ENCODE data around the gene RPL22. TPM values are rescaled to one million over a fixed set of nuclear protein-coding genes. Genes with fewer than 3 reads are reported as not detected.
A peak's percentile ranks its signal among the peaks of the same experiment; 100 is the strongest.

RPL22 gene
- total and polyA plus RNA-seq, 3 experiments from 2014 or later, result 213 to 449 (median 397) TPM

- H3K27me3 ChIP-seq (ENCODE audit: insufficient read depth, low read length, poor library complexity, severe bottlenecking), result peaks cover 60% of the 10 kb centered on the region
- H3K4me1 ChIP-seq (ENCODE audit: insufficient read depth, low read length), result peaks cover 20% of the 10 kb centered on the region
- Mint-ChIP-seq H3K4me1 (peaks cover 8 to 26% (median 11%) of the 10 kb centered on the region in 3 donors), H3K9me3 (no peaks in the 10 kb centered on the region), H3K27me3 (peaks cover 51 to 62% of the 10 kb centered on the region in 2 donors), H3K4me3 (peak overlapping the region in 1 of 7 donors; percentile 66), H3K27ac (peak overlapping the region in 1 of 8 donors; percentile 84), H3K36me3 (no peaks in the 10 kb centered on the region)
- H3K4me3 ChIP-seq (ENCODE audit: low read length), result no peak overlapping the region
- H3K9me3 ChIP-seq (ENCODE audit: low read length), result no peaks in the 10 kb centered on the region
- ChIA-PET POLR2A (no interaction called here), CTCF (interaction anchor here (0.6 to 4.8 kb wide), 12 partner anchors 8 to 734 kb away, joined by 3 to 63 read pairs (median 3); partner anchors contain the start of genes HES2, ICMT and KCNAB2)
- H3K36me3 ChIP-seq (ENCODE audit: insufficient read depth, low read length), result no peaks in the 10 kb centered on the region
- no peak for DNase-seq
- H3K27ac ChIP-seq (ENCODE audit: low read depth, low read length), result no peak overlapping the region
Measured at GRCh38 chr1:6244401-6245049, 45.1 kb upstream of the RPL22 start.

GRCh38 chr1:6243993-6244392, 44.6 kb upstream of the RPL22 start, which contains the start of gene HES3:
TSS of gene HES3 (plus strand) at chr1:6244179. CDS start at chr1:6244366, 187 bp downstream.
- POLR2A ChIA-PET, result no interaction called here
- H3K36me3 Mint-ChIP-seq, result no peaks in the 10 kb centered on the region
- H3K27ac Mint-ChIP-seq, result peak within 1 kb of the TSS in 1 of 8 donors; percentile 84

GRCh38 chr1:6243053-6243834, 43.8 kb upstream of the RPL22 start:
- Histone ChIP-seq H3K36me3 (ENCODE audit: insufficient read depth, low read length) (no peaks in the 10 kb centered on the region), H3K27ac (ENCODE audit: low read depth, low read length) (no peak overlapping the region), H3K27me3 (ENCODE audit: insufficient read depth, low read length, poor library complexity, severe bottlenecking) (peaks cover 59% of the 10 kb centered on the region), H3K4me3 (ENCODE audit: low read length) (no peak overlapping the region), H3K4me1 (ENCODE audit: insufficient read depth, low read length) (peaks cover 20% of the 10 kb centered on the region), H3K9me3 (ENCODE audit: low read length) (no peaks in the 10 kb centered on the region)
- H3K36me3 Mint-ChIP-seq, result no peaks in the 10 kb centered on the region
- CTCF ChIA-PET, result interaction anchor here (1.2 to 1.3 kb wide), 3 partner anchors 18 to 105 kb away, joined by 3 read pairs; no protein-coding TSS in a partner anchor
- no peak overlapping the region for H3K27ac Mint-ChIP-seq
- no peak for DNase-seq
- H3K27me3 Mint-ChIP-seq, result peaks cover 53 to 67% of the 10 kb centered on the region in 2 donors
- POLR2A ChIA-PET, result no interaction called here
- peaks cover 8 to 26% (median 11%) of the 10 kb centered on the region in 3 donors for H3K4me1 Mint-ChIP-seq
- no peak overlapping the region for H3K4me3 Mint-ChIP-seq
- H3K9me3 Mint-ChIP-seq, result no peaks in the 10 kb centered on the region

More at GRCh38 chr1:6243993-6244392, 44.6 kb upstream of the RPL22 start, which contains the start of gene HES3:
- no peaks in the 10 kb centered on the region for H3K9me3 Mint-ChIP-seq
- peak within 1 kb of the TSS in 1 of 7 donors; percentile 66 for H3K4me3 Mint-ChIP-seq
- Histone ChIP-seq H3K9me3 (ENCODE audit: low read length) (no peaks in the 10 kb centered on the region), H3K4me1 (ENCODE audit: insufficient read depth, low read length) (peaks cover 20% of the 10 kb centered on the region), H3K27me3 (ENCODE audit: insufficient read depth, low read length, poor library complexity, severe bottlenecking) (peaks cover 64% of the 10 kb centered on the region), H3K27ac (ENCODE audit: low read depth, low read length) (no peak within 1 kb of the TSS), H3K36me3 (ENCODE audit: insufficient read depth, low read length) (no peaks in the 10 kb centered on the region), H3K4me3 (ENCODE audit: low read length) (no peak within 1 kb of the TSS)
- CTCF ChIA-PET, result interaction anchor here (1.1 kb wide), 1 partner anchor 176 kb away, joined by 3 read pairs; the partner anchor contains the start of gene HES2
- peaks cover 54 to 67% of the 10 kb centered on the region in 2 donors for H3K27me3 Mint-ChIP-seq
- peaks cover 8 to 26% (median 11%) of the 10 kb centered on the region in 3 donors for H3K4me1 Mint-ChIP-seq
- no peak for DNase-seq

GRCh38 chr1:6241887-6242740, 42.7 kb upstream of the RPL22 start:
- peaks cover 50% of the 10 kb centered on the region for H3K27me3 ChIP-seq (ENCODE audit: insufficient read depth, low read length, poor library complexity, severe bottlenecking)
- POLR2A ChIA-PET, result no interaction called here
- no peaks in the 10 kb centered on the region for H3K36me3 ChIP-seq (ENCODE audit: insufficient read depth, low read length)
- H3K4me1 ChIP-seq (ENCODE audit: insufficient read depth, low read length), result peaks cover 20% of the 10 kb centered on the region
- Mint-ChIP-seq H3K4me1 (peaks cover 8 to 23% (median 11%) of the 10 kb centered on the region in 3 donors), H3K27me3 (peaks cover 46 to 57% of the 10 kb centered on the region in 2 donors), H3K9me3 (no peaks in the 10 kb centered on the region), H3K4me3 (no peak overlapping the region), H3K36me3 (no peaks in the 10 kb centered on the region), H3K27ac (no peak overlapping the region)
- H3K4me3 ChIP-seq (ENCODE audit: low read length), result no peak overlapping the region
- no peak overlapping the region for H3K27ac ChIP-seq (ENCODE audit: low read depth, low read length)
- no peak for DNase-seq
- CTCF ChIA-PET, result interaction anchor here (1.2 to 1.3 kb wide), 3 partner anchors 19 to 107 kb away, joined by 3 read pairs; no protein-coding TSS in a partner anchor
- no peaks in the 10 kb centered on the region for H3K9me3 ChIP-seq (ENCODE audit: low read length)

GRCh38 chr1:6241107-6241886, 41.9 kb upstream of the RPL22 start:
- Mint-ChIP-seq H3K27ac (peak overlapping the region in 1 of 8 donors; percentile 56), H3K4me3 (peak overlapping the region in 2 of 7 donors; percentile 37 to 52), H3K9me3 (no peaks in the 10 kb centered on the region), H3K27me3 (peaks cover 38 to 49% of the 10 kb centered on the region in 2 donors), H3K4me1 (peaks cover 3 to 15% (median 7%) of the 10 kb centered on the region in 3 donors), H3K36me3 (no peaks in the 10 kb centered on the region)
- H3K4me3 ChIP-seq (ENCODE audit: low read length), result no peak overlapping the region
- H3K36me3 ChIP-seq (ENCODE audit: insufficient read depth, low read length), result no peaks in the 10 kb centered on the region
- no peak overlapping the region for H3K27ac ChIP-seq (ENCODE audit: low read depth, low read length)
- POLR2A ChIA-PET, result no interaction called here
- CTCF ChIA-PET, result interaction anchor here (1.3 kb wide), 1 partner anchor 107 kb away, joined by 3 read pairs; no protein-coding TSS in a partner anchor
- peaks cover 43% of the 10 kb centered on the region for H3K27me3 ChIP-seq (ENCODE audit: insufficient read depth, low read length, poor library complexity, severe bottlenecking)
- no peaks in the 10 kb centered on the region for H3K9me3 ChIP-seq (ENCODE audit: low read length)
- no peak for DNase-seq
- peaks cover 12% of the 10 kb centered on the region for H3K4me1 ChIP-seq (ENCODE audit: insufficient read depth, low read length)

- ChIA-PET CTCF (no interaction called here), POLR2A (no interaction called here)
- peaks cover 2% of the 10 kb centered on the region for H3K4me1 ChIP-seq (ENCODE audit: insufficient read depth, low read length)
- peaks cover 0 to 2% (median 0%) of the 10 kb centered on the region in 3 donors for H3K36me3 Mint-ChIP-seq
- no peak for DNase-seq
- H3K27me3 Mint-ChIP-seq, result peaks cover 35 to 46% of the 10 kb centered on the region in 2 donors
- no peak overlapping the region for H3K27ac ChIP-seq (ENCODE audit: low read depth, low read length)
- no peak overlapping the region for H3K27ac Mint-ChIP-seq
- peaks cover 40% of the 10 kb centered on the region for H3K27me3 ChIP-seq (ENCODE audit: insufficient read depth, low read length, poor library complexity, severe bottlenecking)
- H3K9me3 ChIP-seq (ENCODE audit: low read length), result no peaks in the 10 kb centered on the region
- no peaks in the 10 kb centered on the region for H3K9me3 Mint-ChIP-seq
- peaks cover 4 to 16% (median 7%) of the 10 kb centered on the region in 3 donors for H3K4me1 Mint-ChIP-seq
- H3K4me3 ChIP-seq (ENCODE audit: low read length), result no peak overlapping the region
- no peaks in the 10 kb centered on the region for H3K36me3 ChIP-seq (ENCODE audit: insufficient read depth, low read length)
- peak overlapping the region in 1 of 7 donors; percentile 34 for H3K4me3 Mint-ChIP-seq
Measured at GRCh38 chr1:6239950-6240768, 40.8 kb upstream of the RPL22 start.
